Endodermal cell (in vitro differentiated cells): ENCODE data around the gene BCL7A. TPM values are rescaled to one million over a fixed set of nuclear protein-coding genes. Genes with fewer than 3 reads are reported as not detected.

Source experiments
- DNase-seq: peaks from one replicate; pipeline ENCODE4 v3.0.0-alpha.2; 2017
- H3K27ac ChIP-seq: 2 replicates; pipeline ENCODE4 v1.5.1; 2013; ENCODE audit warnings: mild to moderate bottlenecking, low read depth, low read length, moderate library complexity
- H3K27me3 ChIP-seq: 2 replicates; pipeline ENCODE4 v1.6.1; 2013; ENCODE audit warnings: mild to moderate bottlenecking, low read length, moderate library complexity; ENCODE audit not compliant: insufficient read depth, control insufficient read depth, poor library complexity, severe bottlenecking
- H3K36me3 ChIP-seq: 2 replicates; pipeline ENCODE4 v1.7.0; 2013; ENCODE audit warnings: mild to moderate bottlenecking, low read length, moderate library complexity; ENCODE audit not compliant: control insufficient read depth, insufficient read depth
- H3K4me1 ChIP-seq: one replicate; pipeline ENCODE4 v1.7.0; 2013; ENCODE audit warnings: low read length; ENCODE audit not compliant: control insufficient read depth, insufficient read depth
- H3K4me3 ChIP-seq: 2 replicates; pipeline ENCODE4 v1.5.1; 2013; ENCODE audit warnings: mild to moderate bottlenecking, low read length, moderate library complexity
- H3K9ac ChIP-seq: 2 replicates; pipeline ENCODE4 v1.6.1; 2013; ENCODE audit warnings: mild to moderate bottlenecking, low read length, moderate library complexity; ENCODE audit not compliant: poor library complexity, severe bottlenecking; ENCODE audit errors: extremely low read depth
- H3K9me3 ChIP-seq: 2 replicates; pipeline ENCODE4 v1.6.1; 2013; ENCODE audit warnings: mild to moderate bottlenecking, low read length, moderate library complexity; ENCODE audit not compliant: control insufficient read depth
- H3K27ac Mint-ChIP-seq: 2 replicates; pipeline ENCODE4 v1.8.0; 2020; ENCODE audit warnings: mixed read lengths
- H3K27me3 Mint-ChIP-seq: 2 replicates; pipeline ENCODE4 v1.8.0; 2021; ENCODE audit warnings: mild to moderate bottlenecking, mixed read lengths; ENCODE audit not compliant: insufficient read depth
- H3K36me3 Mint-ChIP-seq: 2 replicates; pipeline ENCODE4 v1.8.0; 2020; ENCODE audit warnings: low read depth, mixed read lengths
- H3K4me1 Mint-ChIP-seq: 2 replicates; pipeline ENCODE4 v1.8.0; 2020; ENCODE audit warnings: mixed read lengths
- H3K4me3 Mint-ChIP-seq: 2 replicates; pipeline ENCODE4 v1.8.0; 2020; ENCODE audit warnings: mild to moderate bottlenecking, moderate library complexity, mixed read lengths
- H3K9me3 Mint-ChIP-seq: 2 replicates; pipeline ENCODE4 v1.8.0; 2020; ENCODE audit warnings: mild to moderate bottlenecking, mixed read lengths
- CTCF ChIP-seq: fragments of 200-600 bp; sonication (generic); conservative IDR thresholded peaks from 2 replicates; pipeline ENCODE4 v1.5.0; 2021; ENCODE audit warnings: antibody characterized with exemption, mild to moderate bottlenecking
- WGBS, 2 experiments: methylation state at CpG; one replicate each; pipeline versions ENCODE4 v1.1.5 to v1.1.7; 2013; ENCODE audit warnings: missing lambda C conversion rate in 2 of 2, mixed read lengths in 1 of 2; ENCODE audit not compliant: insufficient coverage in 1 of 2, insufficient read length in 1 of 2; 5-methylcytosine and 5-hydroxymethylcytosine counted together
- total RNA-seq, 2 donors: library from RNA; stranded (reverse); fragmentation: NEBNext Ultra II Directional in 1 of 2; extraction: Animal tissue kit (Norgen Biotek cat#: 25700) in 1 of 2; gene quantifications; 2 replicates in 1 of 2; 3 replicates in 1 of 2; pipeline ENCODE4 v1.2.1, GENCODE V29; 2021

BCL7A gene
- total RNA-seq, 2 donors from 2014 or later, result 22.3 to 28.9 TPM

- Mint-ChIP-seq H3K36me3 (peaks cover 10% of the 10 kb centered on the region), H3K4me1 (peaks cover 4% of the 10 kb centered on the region), H3K4me3 (no peak overlapping the region), H3K9me3 (peaks cover 22% of the 10 kb centered on the region), H3K27ac (no peak overlapping the region), H3K27me3 (no peaks in the 10 kb centered on the region)
- no peak for DNase-seq
- no peak overlapping the region for H3K27ac ChIP-seq
- H3K36me3 ChIP-seq, result no peaks in the 10 kb centered on the region
- peaks cover 9% of the 10 kb centered on the region for H3K9me3 ChIP-seq
- WGBS, 2 experiments, result 89 to 94% methylated on average over 4 to 5 of the region's 5 CpGs
- TF ChIP-seq CTCF, result no peak
- no peaks in the 10 kb centered on the region for H3K4me1 ChIP-seq
- no peak overlapping the region for H3K4me3 ChIP-seq
- no peaks in the 10 kb centered on the region for H3K27me3 ChIP-seq
- no peak overlapping the region for H3K9ac ChIP-seq
Observed at GRCh38 chr12:121976950-121977349, 44.7 kb upstream of the BCL7A start.

- no peaks in the 10 kb centered on the region for H3K36me3 Mint-ChIP-seq
- DNase-seq, result no peak
- Histone ChIP-seq H3K4me3 (no peak overlapping the region), H3K27ac (no peak overlapping the region), H3K9ac (no peak overlapping the region), H3K4me1 (no peaks in the 10 kb centered on the region), H3K9me3 (no peaks in the 10 kb centered on the region), H3K36me3 (no peaks in the 10 kb centered on the region), H3K27me3 (no peaks in the 10 kb centered on the region)
- WGBS, 2 experiments, result 78 to 86% methylated on average over 6 to 10 of the region's 11 CpGs
- no peak overlapping the region for H3K27ac Mint-ChIP-seq
- no peak overlapping the region for H3K4me3 Mint-ChIP-seq
- H3K27me3 Mint-ChIP-seq, result no peaks in the 10 kb centered on the region
- no peaks in the 10 kb centered on the region for H3K9me3 Mint-ChIP-seq
- no peak for TF ChIP-seq CTCF
- H3K4me1 Mint-ChIP-seq, result peaks cover 4% of the 10 kb centered on the region
Observed at GRCh38 chr12:121980191-121980891, 41.3 kb upstream of the BCL7A start.

- H3K27ac ChIP-seq, result no peak overlapping the region
- no peak for TF ChIP-seq CTCF
- no peak overlapping the region for H3K4me3 ChIP-seq
- 94 to 98% methylated on average over 8 to 14 of the region's 14 CpGs for WGBS, 2 experiments
- no peaks in the 10 kb centered on the region for H3K9me3 Mint-ChIP-seq
- H3K27me3 ChIP-seq, result no peaks in the 10 kb centered on the region
- no peaks in the 10 kb centered on the region for H3K36me3 ChIP-seq
- no peak overlapping the region for H3K9ac ChIP-seq
- no peak overlapping the region for H3K4me3 Mint-ChIP-seq
- DNase-seq, result no peak
- H3K27me3 Mint-ChIP-seq, result no peaks in the 10 kb centered on the region
- H3K36me3 Mint-ChIP-seq, result no peaks in the 10 kb centered on the region
- no peak overlapping the region for H3K27ac Mint-ChIP-seq
- no peaks in the 10 kb centered on the region for H3K4me1 Mint-ChIP-seq
- no peaks in the 10 kb centered on the region for H3K9me3 ChIP-seq
- H3K4me1 ChIP-seq, result no peaks in the 10 kb centered on the region
Observed at GRCh38 chr12:121980892-121981272, 40.8 kb upstream of the BCL7A start.
